Neural cell (in vitro differentiated cells): Measurements from ENCODE around the gene PPP4R3B. TPM values are rescaled to one million over a fixed set of nuclear protein-coding genes. Genes with fewer than 3 reads are reported as not detected.

Source experiments
- H2AFZ ChIP-seq: fragments of 200-600, 300-800 bp; sonication (generic), shearing (Covaris generic); 2 replicates; pipeline ENCODE4 v1.6.0; 2014; ENCODE audit warnings: low read depth, mild to moderate bottlenecking, antibody characterized with exemption, low read length, moderate library complexity
- H3F3A ChIP-seq: fragments of 200-600 bp; shearing (Covaris generic); 2 replicates; pipeline ENCODE4 v1.6.1; 2016; ENCODE audit warnings: mild to moderate bottlenecking, moderate library complexity, mixed read lengths, antibody characterized with exemption, low read length; ENCODE audit not compliant: insufficient read depth, poor library complexity, severe bottlenecking
- H3K27ac ChIP-seq: fragments of 200-600, 300-800 bp; sonication (generic), shearing (Covaris generic); 2 replicates; pipeline ENCODE4 v1.5.1; 2014; ENCODE audit warnings: mild to moderate bottlenecking, low read length, moderate library complexity
- H3K27me3 ChIP-seq: fragments of 300-800, 200-600 bp; sonication (generic), shearing (Covaris generic); 2 replicates; pipeline ENCODE4 v1.6.0; 2014; ENCODE audit warnings: mild to moderate bottlenecking, low read depth, low read length, moderate library complexity; ENCODE audit not compliant: insufficient read depth
- H3K36me3 ChIP-seq: fragments of 300-800, 200-600 bp; sonication (generic), shearing (Covaris generic); 2 replicates; pipeline ENCODE4 v1.5.1; 2014; ENCODE audit warnings: mild to moderate bottlenecking, antibody characterized with exemption, low read length, moderate library complexity; ENCODE audit not compliant: insufficient read depth
- H3K4me2 ChIP-seq: fragments of 300-800, 200-600 bp; sonication (generic), shearing (Covaris generic); 2 replicates; pipeline ENCODE4 v1.6.0; 2014; ENCODE audit warnings: mild to moderate bottlenecking, low read length
- H3K4me3 ChIP-seq: fragments of 300-800, 200-600 bp; sonication (generic), shearing (Covaris generic); 2 replicates; pipeline ENCODE4 v1.5.1; 2014; ENCODE audit warnings: mild to moderate bottlenecking, low read length, moderate library complexity
- H3K79me2 ChIP-seq: fragments of 200-600 bp; shearing (Covaris generic); replicated peaks from 2 replicates; pipeline ENCODE4 v1.6.0; 2014; ENCODE audit warnings: mild to moderate bottlenecking, low read length, moderate library complexity; ENCODE audit not compliant: insufficient read depth
- H3K9ac ChIP-seq: fragments of 300-800, 200-600 bp; sonication (generic), shearing (Covaris generic); 2 replicates; pipeline ENCODE4 v1.6.1; 2016; ENCODE audit warnings: mild to moderate bottlenecking, low read length, mixed read lengths
- H3K9me2 ChIP-seq: fragments of 200-600 bp; shearing (Covaris generic); 2 replicates; pipeline ENCODE4 v1.6.1; 2016; ENCODE audit warnings: mild to moderate bottlenecking, low read length, mixed read lengths; ENCODE audit not compliant: insufficient read depth
- H3K9me3 ChIP-seq: fragments of 200-600, 300-800 bp; sonication (generic), shearing (Covaris generic); 2 replicates; pipeline ENCODE4 v1.6.1; 2016; ENCODE audit warnings: mild to moderate bottlenecking, mixed run types, low read length, moderate library complexity, mixed read lengths
- H4K20me1 ChIP-seq: fragments of 200-600 bp; shearing (Covaris generic); 2 replicates; pipeline ENCODE4 v1.6.1; 2016; ENCODE audit warnings: mild to moderate bottlenecking, mixed run types; ENCODE audit not compliant: insufficient read depth
- EP300 ChIP-seq: fragments of 450-650 bp; conservative IDR thresholded peaks from 2 replicates; pipeline ENCODE4 v1.6.1; 2014; ENCODE audit warnings: antibody characterized with exemption, mild to moderate bottlenecking, moderate library complexity; ENCODE audit not compliant: poor library complexity, severe bottlenecking
- EZH2 ChIP-seq: fragments of 200-600, 300-800 bp; shearing (Covaris generic), sonication (generic); IDR thresholded peaks from 2 replicates; pipeline ENCODE4 v1.6.1; 2014; ENCODE audit warnings: antibody characterized with exemption, low read length, borderline replicate concordance, mild to moderate bottlenecking; ENCODE audit not compliant: insufficient read depth, poor library complexity, severe bottlenecking
- MXI1 ChIP-seq: fragments of 450-650 bp; conservative IDR thresholded peaks from 2 replicates; pipeline ENCODE4 v1.6.1; 2014; ENCODE audit warnings: antibody characterized with exemption, mild to moderate bottlenecking; ENCODE audit not compliant: poor library complexity, severe bottlenecking
- POLR2AphosphoS5 ChIP-seq: IDR thresholded peaks from 2 replicates; pipeline ENCODE4 v1.6.1; 2012
- RAD21 ChIP-seq: fragments of 450-650 bp; conservative IDR thresholded peaks from 2 replicates; pipeline ENCODE4 v1.6.1; 2014; ENCODE audit warnings: antibody characterized with exemption, mild to moderate bottlenecking, moderate library complexity
- SMC3 ChIP-seq: fragments of 450-650 bp; conservative IDR thresholded peaks from 2 replicates; pipeline ENCODE4 v1.6.1; 2014; ENCODE audit warnings: antibody characterized with exemption, mild to moderate bottlenecking, moderate library complexity; ENCODE audit not compliant: poor library complexity
- TAF1 ChIP-seq: IDR thresholded peaks from 2 replicates; pipeline ENCODE4 v1.6.1; 2012; ENCODE audit warnings: low read depth
- polyA plus RNA-seq: library from polyadenylated mRNA; depleted of rRNA; stranded (reverse); fragments of >200 nt; gene quantifications from 2 replicates; pipeline ENCODE4 v1.2.3, GENCODE V29; 2014
- TF ChIP-seq, protein P1 (sequence below): fragments of 450-650 bp; IDR thresholded peaks from 2 replicates; pipeline ENCODE4 v1.5.1; 2014; ENCODE audit warnings: antibody characterized with exemption, mild to moderate bottlenecking, moderate library complexity; ENCODE audit not compliant: poor library complexity, severe bottlenecking
- TF ChIP-seq, protein P2 (sequence below): IDR thresholded peaks from 2 replicates; pipeline ENCODE4 v1.6.1; 2012; ENCODE audit warnings: borderline replicate concordance

Gene PPP4R3B
- polyA plus RNA-seq, 1 donor from 2014 or later: 58.4 TPM

DNA sequence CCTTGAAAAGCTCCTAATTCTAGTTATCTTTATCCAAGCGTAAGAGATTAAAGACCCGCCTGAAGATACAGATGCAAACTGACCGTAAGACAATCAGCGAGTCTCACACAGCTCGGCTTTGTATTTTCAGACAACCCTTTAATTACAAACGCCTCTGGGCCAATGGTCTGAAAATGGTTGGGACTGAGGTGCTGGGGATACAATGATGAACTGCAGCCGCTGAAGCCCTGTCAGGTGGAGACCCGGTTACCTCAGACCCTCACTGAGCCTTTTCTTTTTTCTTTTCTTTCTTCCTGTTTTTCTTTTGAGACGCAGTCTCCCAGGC lies 98.6 kb downstream of the PPP4R3B start:
- no peaks in the 10 kb centered on the region for H3F3A ChIP-seq
- no peaks in the 10 kb centered on the region for H3K27me3 ChIP-seq
- no peaks in the 10 kb centered on the region for H4K20me1 ChIP-seq
- H3K9me3 ChIP-seq: no peaks in the 10 kb centered on the region
- H3K9ac ChIP-seq: peak overlapping the region; percentile 46
- no peaks in the 10 kb centered on the region for H3K36me3 ChIP-seq
- no peaks in the 10 kb centered on the region for H3K9me2 ChIP-seq
- peaks cover 17% of the 10 kb centered on the region for H3K79me2 ChIP-seq
- H2AFZ ChIP-seq: peak overlapping the region; percentile 16
- no peak for TF ChIP-seq RAD21
- no peak for TF ChIP-seq EZH2
- TF ChIP-seq EP300: no peak
- no peak for TF ChIP-seq POLR2AphosphoS5
- no peak for TF ChIP-seq SMC3
- TF ChIP-seq TAF1: no peak
- TF ChIP-seq, protein P1, sequence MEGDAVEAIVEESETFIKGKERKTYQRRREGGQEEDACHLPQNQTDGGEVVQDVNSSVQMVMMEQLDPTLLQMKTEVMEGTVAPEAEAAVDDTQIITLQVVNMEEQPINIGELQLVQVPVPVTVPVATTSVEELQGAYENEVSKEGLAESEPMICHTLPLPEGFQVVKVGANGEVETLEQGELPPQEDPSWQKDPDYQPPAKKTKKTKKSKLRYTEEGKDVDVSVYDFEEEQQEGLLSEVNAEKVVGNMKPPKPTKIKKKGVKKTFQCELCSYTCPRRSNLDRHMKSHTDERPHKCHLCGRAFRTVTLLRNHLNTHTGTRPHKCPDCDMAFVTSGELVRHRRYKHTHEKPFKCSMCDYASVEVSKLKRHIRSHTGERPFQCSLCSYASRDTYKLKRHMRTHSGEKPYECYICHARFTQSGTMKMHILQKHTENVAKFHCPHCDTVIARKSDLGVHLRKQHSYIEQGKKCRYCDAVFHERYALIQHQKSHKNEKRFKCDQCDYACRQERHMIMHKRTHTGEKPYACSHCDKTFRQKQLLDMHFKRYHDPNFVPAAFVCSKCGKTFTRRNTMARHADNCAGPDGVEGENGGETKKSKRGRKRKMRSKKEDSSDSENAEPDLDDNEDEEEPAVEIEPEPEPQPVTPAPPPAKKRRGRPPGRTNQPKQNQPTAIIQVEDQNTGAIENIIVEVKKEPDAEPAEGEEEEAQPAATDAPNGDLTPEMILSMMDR: no peak
- no peak for TF ChIP-seq MXI1
- TF ChIP-seq, protein P2, sequence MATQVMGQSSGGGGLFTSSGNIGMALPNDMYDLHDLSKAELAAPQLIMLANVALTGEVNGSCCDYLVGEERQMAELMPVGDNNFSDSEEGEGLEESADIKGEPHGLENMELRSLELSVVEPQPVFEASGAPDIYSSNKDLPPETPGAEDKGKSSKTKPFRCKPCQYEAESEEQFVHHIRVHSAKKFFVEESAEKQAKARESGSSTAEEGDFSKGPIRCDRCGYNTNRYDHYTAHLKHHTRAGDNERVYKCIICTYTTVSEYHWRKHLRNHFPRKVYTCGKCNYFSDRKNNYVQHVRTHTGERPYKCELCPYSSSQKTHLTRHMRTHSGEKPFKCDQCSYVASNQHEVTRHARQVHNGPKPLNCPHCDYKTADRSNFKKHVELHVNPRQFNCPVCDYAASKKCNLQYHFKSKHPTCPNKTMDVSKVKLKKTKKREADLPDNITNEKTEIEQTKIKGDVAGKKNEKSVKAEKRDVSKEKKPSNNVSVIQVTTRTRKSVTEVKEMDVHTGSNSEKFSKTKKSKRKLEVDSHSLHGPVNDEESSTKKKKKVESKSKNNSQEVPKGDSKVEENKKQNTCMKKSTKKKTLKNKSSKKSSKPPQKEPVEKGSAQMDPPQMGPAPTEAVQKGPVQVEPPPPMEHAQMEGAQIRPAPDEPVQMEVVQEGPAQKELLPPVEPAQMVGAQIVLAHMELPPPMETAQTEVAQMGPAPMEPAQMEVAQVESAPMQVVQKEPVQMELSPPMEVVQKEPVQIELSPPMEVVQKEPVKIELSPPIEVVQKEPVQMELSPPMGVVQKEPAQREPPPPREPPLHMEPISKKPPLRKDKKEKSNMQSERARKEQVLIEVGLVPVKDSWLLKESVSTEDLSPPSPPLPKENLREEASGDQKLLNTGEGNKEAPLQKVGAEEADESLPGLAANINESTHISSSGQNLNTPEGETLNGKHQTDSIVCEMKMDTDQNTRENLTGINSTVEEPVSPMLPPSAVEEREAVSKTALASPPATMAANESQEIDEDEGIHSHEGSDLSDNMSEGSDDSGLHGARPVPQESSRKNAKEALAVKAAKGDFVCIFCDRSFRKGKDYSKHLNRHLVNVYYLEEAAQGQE: no peak
- peak overlapping the region; percentile 72 for H3K4me3 ChIP-seq
- H3K4me2 ChIP-seq: peak overlapping the region; percentile 65
- H3K27ac ChIP-seq: peak overlapping the region; percentile 61

DNA sequence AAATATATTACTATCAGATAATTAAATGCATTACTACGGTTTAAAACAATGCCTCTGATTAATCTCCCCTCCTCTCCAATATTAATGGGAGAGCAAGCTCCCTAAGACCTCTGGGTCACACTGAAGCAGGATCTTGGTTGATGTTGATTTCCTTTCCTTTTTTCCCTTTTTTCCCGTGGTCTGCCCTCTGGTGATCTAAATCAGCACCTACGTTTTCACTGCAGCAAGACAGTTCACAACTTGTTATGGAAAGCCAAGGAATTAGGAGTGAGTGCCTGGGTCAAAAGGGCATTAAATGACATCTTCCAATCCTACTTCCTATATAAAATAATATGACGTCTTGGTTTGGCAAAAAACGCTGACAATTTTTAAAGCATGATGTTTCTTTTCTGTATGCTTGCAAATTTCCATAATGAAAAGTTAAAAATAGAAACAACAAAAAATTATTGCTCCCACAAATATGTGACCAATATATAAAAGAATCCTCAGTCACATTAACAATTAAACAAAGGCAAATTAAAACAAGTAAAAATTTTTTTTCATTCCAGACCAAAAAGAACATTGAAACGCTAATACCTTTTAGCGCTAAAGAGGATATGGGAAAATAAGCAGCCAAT lies 105.8 kb downstream of the PPP4R3B start:
- no peaks in the 10 kb centered on the region for H3K9me2 ChIP-seq
- H3K4me2 ChIP-seq: no peak overlapping the region
- no peaks in the 10 kb centered on the region for H4K20me1 ChIP-seq
- no peaks in the 10 kb centered on the region for H3F3A ChIP-seq
- no peaks in the 10 kb centered on the region for H3K79me2 ChIP-seq
- H3K4me3 ChIP-seq: no peak overlapping the region
- no peak for TF ChIP-seq TAF1
- peak; percentile 64 for TF ChIP-seq RAD21
- TF ChIP-seq, protein P1: peak; percentile 69
- TF ChIP-seq, protein P2: no peak
- peak; percentile 73 for TF ChIP-seq SMC3
- TF ChIP-seq EZH2: no peak
- TF ChIP-seq POLR2AphosphoS5: no peak
- TF ChIP-seq MXI1: no peak
- no peak for TF ChIP-seq EP300
- no peaks in the 10 kb centered on the region for H3K36me3 ChIP-seq
- H3K27me3 ChIP-seq: no peaks in the 10 kb centered on the region
- H3K27ac ChIP-seq: no peak overlapping the region
- no peak overlapping the region for H3K9ac ChIP-seq
- no peak overlapping the region for H2AFZ ChIP-seq
- H3K9me3 ChIP-seq: no peaks in the 10 kb centered on the region
